T-helper 17 cell (primary cell): ENCODE results near the gene MOK. TPM values are rescaled to one million over a fixed set of nuclear protein-coding genes. Genes with fewer than 3 reads are reported as not detected.
"Not testable (repeated sequence)": the region's sequence is repeated elsewhere in the genome, so short reads cannot be mapped to it uniquely, and the experiment has no call there.

Source experiments
- ATAC-seq: fragments of 150-1000 bp; cut with Tn5 transposase; 2 replicates; pipeline ENCODE4 v1.10.0; 2021; ENCODE audit warnings: mild to moderate bottlenecking, moderate library complexity
- DNase-seq, 3 donors: peaks; one replicate each; pipeline versions ENCODE4 v3.0.0 to v3.0.0-alpha.2; 2020 to 2021
- H3K9me3 ChIP-seq: one replicate; pipeline ENCODE4 v1.7.0; 2013; ENCODE audit warnings: low read length, mild to moderate bottlenecking; ENCODE audit not compliant: control insufficient read depth, poor library complexity, severe bottlenecking
- H3K27ac Mint-ChIP-seq: one replicate; pipeline ENCODE4 v1.8.0; 2022; ENCODE audit warnings: mild to moderate bottlenecking, moderate library complexity, mixed read lengths
- H3K27me3 Mint-ChIP-seq: one replicate; pipeline ENCODE4 v1.8.0; 2022; ENCODE audit warnings: mixed read lengths
- H3K36me3 Mint-ChIP-seq: one replicate; pipeline ENCODE4 v1.8.0; 2022; ENCODE audit warnings: low read depth, mixed read lengths
- H3K4me1 Mint-ChIP-seq: one replicate; pipeline ENCODE4 v1.8.0; 2022; ENCODE audit warnings: mild to moderate bottlenecking, mixed read lengths
- H3K4me3 Mint-ChIP-seq: one replicate; pipeline ENCODE4 v1.8.0; 2022; ENCODE audit warnings: mild to moderate bottlenecking, moderate library complexity, mixed read lengths
- total RNA-seq, 4 donors: library from RNA in 2 of 4; stranded (reverse) in 2 of 4; gene quantifications; one replicate each; pipeline ENCODE4 v1.2.3 and lab custom pipeline; 2022 to 2026

MOK gene
- total RNA-seq, 2 donors from 2014 or later: 3.7 to 4.7 TPM

- Mint-ChIP-seq H3K27ac (no peak overlapping the region), H3K27me3 (no peaks in the 10 kb centered on the region), H3K4me3 (no peak overlapping the region), H3K36me3 (no peaks in the 10 kb centered on the region), H3K4me1 (no peaks in the 10 kb centered on the region)
- no peaks in the 10 kb centered on the region for H3K9me3 ChIP-seq
- DNase-seq: no peak
- ATAC-seq: no peak
These were observed 42.0 kb downstream of the MOK start for GRCh38 chr14:102262929-102263462.

- ATAC-seq (no peak), DNase-seq (no peak)
- H3K36me3 Mint-ChIP-seq: no peaks in the 10 kb centered on the region
- no peak overlapping the region for H3K27ac Mint-ChIP-seq
- H3K4me1 Mint-ChIP-seq: no peaks in the 10 kb centered on the region
- no peak overlapping the region for H3K4me3 Mint-ChIP-seq
- H3K27me3 Mint-ChIP-seq: no peaks in the 10 kb centered on the region
- no peaks in the 10 kb centered on the region for H3K9me3 ChIP-seq
These were observed 46.8 kb downstream of the MOK start for GRCh38 chr14:102258136-102258535.

- no peaks in the 10 kb centered on the region for H3K9me3 ChIP-seq
- H3K4me1 Mint-ChIP-seq: no peaks in the 10 kb centered on the region
- H3K27ac Mint-ChIP-seq: no peak overlapping the region
- H3K27me3 Mint-ChIP-seq: no peaks in the 10 kb centered on the region
- ATAC-seq (no peak), DNase-seq (no peak)
- H3K4me3 Mint-ChIP-seq: no peak overlapping the region
- no peaks in the 10 kb centered on the region for H3K36me3 Mint-ChIP-seq
These were observed 48.2 kb downstream of the MOK start for GRCh38 chr14:102256716-102257115.

GRCh38 chr14:102255401-102256190 is 49.4 kb downstream of the MOK start:
- no peak for DNase-seq
- no peaks in the 10 kb centered on the region for H3K27me3 Mint-ChIP-seq
- no peaks in the 10 kb centered on the region for H3K9me3 ChIP-seq
- H3K4me1 Mint-ChIP-seq: no peaks in the 10 kb centered on the region
- no peak overlapping the region for H3K27ac Mint-ChIP-seq
- ATAC-seq: no peak
- H3K4me3 Mint-ChIP-seq: no peak overlapping the region
- H3K36me3 Mint-ChIP-seq: no peaks in the 10 kb centered on the region

- ATAC-seq (no peak), DNase-seq (no peak)
- Mint-ChIP-seq H3K4me3 (no peak overlapping the region), H3K36me3 (no peaks in the 10 kb centered on the region), H3K27ac (no peak overlapping the region), H3K4me1 (no peaks in the 10 kb centered on the region), H3K27me3 (no peaks in the 10 kb centered on the region)
- H3K9me3 ChIP-seq: no peaks in the 10 kb centered on the region
These were observed 51.8 kb downstream of the MOK start for GRCh38 chr14:102252834-102253801.

- no peaks in the 10 kb centered on the region for H3K4me1 Mint-ChIP-seq
- H3K36me3 Mint-ChIP-seq: no peaks in the 10 kb centered on the region
- ATAC-seq: no peak
- H3K27me3 Mint-ChIP-seq: no peaks in the 10 kb centered on the region
- H3K9me3 ChIP-seq: no peaks in the 10 kb centered on the region
- no peak overlapping the region for H3K4me3 Mint-ChIP-seq
- no peak for DNase-seq
- H3K27ac Mint-ChIP-seq: no peak overlapping the region
These were observed 53.8 kb downstream of the MOK start for GRCh38 chr14:102251161-102251560.

- Mint-ChIP-seq H3K36me3 (no peaks in the 10 kb centered on the region), H3K27me3 (no peaks in the 10 kb centered on the region), H3K4me3 (no peak overlapping the region), H3K4me1 (no peaks in the 10 kb centered on the region), H3K27ac (no peak overlapping the region)
- no peak for DNase-seq
- no peak for ATAC-seq
- H3K9me3 ChIP-seq: no peaks in the 10 kb centered on the region
These were observed 54.3 kb downstream of the MOK start for GRCh38 chr14:102250636-102251035.

GRCh38 chr14:102249981-102250380 is 55.0 kb downstream of the MOK start:
- no peaks in the 10 kb centered on the region for H3K9me3 ChIP-seq
- H3K4me1 Mint-ChIP-seq: no peaks in the 10 kb centered on the region
- H3K27ac Mint-ChIP-seq: no peak overlapping the region
- H3K27me3 Mint-ChIP-seq: no peaks in the 10 kb centered on the region
- no peak overlapping the region for H3K4me3 Mint-ChIP-seq
- H3K36me3 Mint-ChIP-seq: no peaks in the 10 kb centered on the region
- no peak for DNase-seq
- no peak for ATAC-seq

- ATAC-seq (no peak), DNase-seq (no peak)
- H3K4me1 Mint-ChIP-seq: no peaks in the 10 kb centered on the region
- no peak overlapping the region for H3K4me3 Mint-ChIP-seq
- H3K27me3 Mint-ChIP-seq: no peaks in the 10 kb centered on the region
- no peaks in the 10 kb centered on the region for H3K36me3 Mint-ChIP-seq
- H3K9me3 ChIP-seq: no peaks in the 10 kb centered on the region
- no peak overlapping the region for H3K27ac Mint-ChIP-seq
These were observed 55.9 kb downstream of the MOK start for GRCh38 chr14:102249041-102249440.

GRCh38 chr14:102248121-102248520 is 56.8 kb downstream of the MOK start:
- no peak for ATAC-seq
- H3K27ac Mint-ChIP-seq: no peak overlapping the region

GRCh38 chr14:102246071-102246470 is 58.9 kb downstream of the MOK start:
- Mint-ChIP-seq H3K27me3 (no peaks in the 10 kb centered on the region), H3K27ac (no peak overlapping the region), H3K4me3 (no peak overlapping the region), H3K36me3 (peaks cover under 1% of the 10 kb centered on the region), H3K4me1 (no peaks in the 10 kb centered on the region)
- DNase-seq (no peak), ATAC-seq (no peak)
- no peaks in the 10 kb centered on the region for H3K9me3 ChIP-seq

More at GRCh38 chr14:102248121-102248520, 56.8 kb downstream of the MOK start:
- no peak for DNase-seq
- Mint-ChIP-seq H3K36me3 (no peaks in the 10 kb centered on the region), H3K4me1 (no peaks in the 10 kb centered on the region), H3K27me3 (no peaks in the 10 kb centered on the region), H3K4me3 (no peak overlapping the region)
- H3K9me3 ChIP-seq: no peaks in the 10 kb centered on the region

- not testable (repeated sequence) for H3K9me3 ChIP-seq, DNase-seq, H3K36me3 Mint-ChIP-seq, H3K4me1 Mint-ChIP-seq, ATAC-seq, H3K27me3 Mint-ChIP-seq, H3K4me3 Mint-ChIP-seq, H3K27ac Mint-ChIP-seq
These were observed 61.2 kb downstream of the MOK start for GRCh38 chr14:102243795-102244194.

GRCh38 chr14:102241147-102241546 is 63.8 kb downstream of the MOK start:
- H3K9me3 ChIP-seq: no peaks in the 10 kb centered on the region
- no peaks in the 10 kb centered on the region for H3K27me3 Mint-ChIP-seq
- ATAC-seq (no peak), DNase-seq (no peak)
- no peaks in the 10 kb centered on the region for H3K4me1 Mint-ChIP-seq
- H3K27ac Mint-ChIP-seq: no peak overlapping the region
- H3K36me3 Mint-ChIP-seq: peaks cover 2% of the 10 kb centered on the region
- no peak overlapping the region for H3K4me3 Mint-ChIP-seq
